ENCODE results near the gene TBC1D5.
"Not testable (repeated sequence)": the region's sequence is repeated elsewhere in the genome, so short reads cannot be mapped to it uniquely, and the experiment has no call there.

Gene TBC1D5

GRCh38 chr3:17401912-17402311 lies 340.5 kb downstream of the TBC1D5 start:
- no peak for DNase-seq (ENCODE audit: low spot score)

DNA sequence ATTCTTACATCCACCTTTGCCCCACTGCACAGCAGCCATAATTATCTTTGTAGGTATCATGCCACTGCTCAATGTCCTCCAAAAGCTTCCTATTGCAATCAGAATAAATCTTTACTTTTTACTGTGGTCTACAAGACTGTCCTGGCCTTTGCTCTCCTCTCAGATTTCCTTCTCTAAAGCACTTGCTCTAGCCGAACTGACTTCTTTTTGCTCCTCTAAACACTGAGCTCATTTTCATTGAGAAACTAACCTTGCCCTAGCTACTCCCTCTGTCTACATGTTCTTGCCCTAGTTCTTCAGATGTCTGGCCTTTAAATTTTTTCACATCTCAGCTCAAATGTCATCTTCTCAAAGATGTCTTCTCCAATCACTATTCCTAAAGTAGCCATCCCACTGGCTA lies 342.8 kb downstream of the TBC1D5 start:
- no peak for DNase-seq (ENCODE audit: low spot score)

- no peak for DNase-seq (ENCODE audit: low spot score)
Observed at GRCh38 chr3:17398959-17399551, 343.4 kb downstream of the TBC1D5 start.

- DNase-seq (ENCODE audit: low spot score) = no peak
Observed at GRCh38 chr3:17396036-17396435, 346.4 kb downstream of the TBC1D5 start.

DNA sequence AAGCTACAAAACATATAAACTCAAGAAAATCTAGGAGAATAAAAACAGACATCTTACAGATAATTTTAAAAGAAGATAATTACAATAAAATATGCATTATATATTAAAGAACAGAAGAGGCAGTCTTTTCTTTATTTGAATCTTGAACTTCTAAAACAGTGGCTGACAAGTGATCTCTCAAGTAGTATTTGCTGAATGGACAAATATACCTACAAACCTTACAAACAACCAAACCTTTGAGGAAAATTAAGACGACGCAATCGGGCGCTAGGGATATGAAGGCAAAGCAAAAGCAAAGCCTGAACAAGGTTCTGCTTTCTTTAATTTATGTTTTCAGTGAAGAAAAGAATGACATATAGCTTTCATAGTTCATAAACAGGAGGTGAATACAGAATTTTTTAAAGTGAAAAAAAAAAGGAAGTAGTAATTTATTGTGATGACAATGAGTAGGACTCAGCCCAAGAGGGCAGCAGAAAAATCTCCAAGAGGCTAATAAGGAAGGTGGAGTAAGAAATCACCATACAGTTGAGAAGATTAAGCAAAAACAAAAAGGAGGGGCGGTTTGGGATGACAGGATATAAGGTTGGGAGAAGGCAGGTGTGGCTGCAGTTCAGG lies 347.8 kb downstream of the TBC1D5 start:
- DNase-seq (ENCODE audit: low spot score) = no peak

DNA sequence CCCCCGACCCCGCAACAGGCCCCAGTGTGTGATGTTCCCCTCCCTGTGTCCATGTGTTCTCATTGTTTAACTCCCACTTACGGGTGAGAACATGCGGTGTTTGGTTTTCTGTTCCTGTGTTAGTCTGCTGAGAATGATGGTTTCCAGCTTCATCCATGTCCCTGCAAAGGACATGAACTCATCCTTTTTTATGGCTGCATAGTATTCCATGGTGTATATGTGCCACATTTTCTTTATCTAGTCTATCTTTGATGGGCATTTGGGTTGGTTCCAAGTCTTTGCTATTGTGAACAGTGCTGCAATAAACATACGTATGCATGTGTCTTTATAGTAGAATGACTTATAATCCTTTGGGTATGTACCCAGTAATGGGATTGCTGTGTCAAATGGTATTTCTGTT lies 349.9 kb downstream of the TBC1D5 start:
- not testable (repeated sequence) for DNase-seq (ENCODE audit: low spot score)

- DNase-seq (ENCODE audit: low spot score) = no peak
Observed at GRCh38 chr3:17390785-17391184, 351.6 kb downstream of the TBC1D5 start.

GRCh38 chr3:17387108-17387507 lies 355.3 kb downstream of the TBC1D5 start:
- DNase-seq (ENCODE audit: low spot score) = no peak

GRCh38 chr3:17386432-17386831 lies 356.0 kb downstream of the TBC1D5 start:
- no peak for DNase-seq (ENCODE audit: low spot score)

DNA sequence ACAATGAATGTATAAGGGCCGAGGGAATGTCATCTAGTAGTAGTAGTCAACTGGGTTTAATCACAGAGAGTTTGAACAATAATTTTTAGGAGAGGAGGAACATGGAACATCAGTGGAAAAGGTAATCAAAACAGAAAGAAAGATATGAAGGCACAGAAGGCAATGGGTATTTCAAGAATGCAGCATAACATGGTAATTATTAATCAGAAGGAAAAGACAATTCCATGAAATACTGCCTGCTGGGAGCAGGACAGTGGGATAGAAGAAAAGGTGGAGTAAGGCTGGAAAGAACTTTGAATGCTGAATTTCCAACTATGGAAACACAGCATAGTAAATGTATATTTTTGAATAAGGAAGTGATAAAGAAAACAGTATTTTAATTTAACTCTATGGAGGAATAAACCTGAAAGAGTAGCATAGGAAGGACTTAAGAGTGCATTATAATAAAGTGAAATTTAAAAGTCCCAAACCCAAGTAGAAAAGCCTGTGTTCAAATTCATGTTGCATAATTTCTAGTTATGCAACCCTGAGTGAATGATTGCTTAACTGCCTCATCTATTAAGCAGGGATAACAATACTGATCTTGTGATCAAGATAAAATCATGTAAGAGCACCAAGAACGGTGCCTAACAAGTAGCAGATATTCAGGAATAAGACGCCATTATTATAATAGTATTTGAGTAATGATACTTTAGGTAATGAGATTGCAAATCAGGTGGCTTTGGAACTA lies 357.7 kb downstream of the TBC1D5 start:
- no peak for DNase-seq (ENCODE audit: low spot score)

GRCh38 chr3:17373304-17373703 lies 369.1 kb downstream of the TBC1D5 start:
- DNase-seq (ENCODE audit: low spot score) = no peak

DNA sequence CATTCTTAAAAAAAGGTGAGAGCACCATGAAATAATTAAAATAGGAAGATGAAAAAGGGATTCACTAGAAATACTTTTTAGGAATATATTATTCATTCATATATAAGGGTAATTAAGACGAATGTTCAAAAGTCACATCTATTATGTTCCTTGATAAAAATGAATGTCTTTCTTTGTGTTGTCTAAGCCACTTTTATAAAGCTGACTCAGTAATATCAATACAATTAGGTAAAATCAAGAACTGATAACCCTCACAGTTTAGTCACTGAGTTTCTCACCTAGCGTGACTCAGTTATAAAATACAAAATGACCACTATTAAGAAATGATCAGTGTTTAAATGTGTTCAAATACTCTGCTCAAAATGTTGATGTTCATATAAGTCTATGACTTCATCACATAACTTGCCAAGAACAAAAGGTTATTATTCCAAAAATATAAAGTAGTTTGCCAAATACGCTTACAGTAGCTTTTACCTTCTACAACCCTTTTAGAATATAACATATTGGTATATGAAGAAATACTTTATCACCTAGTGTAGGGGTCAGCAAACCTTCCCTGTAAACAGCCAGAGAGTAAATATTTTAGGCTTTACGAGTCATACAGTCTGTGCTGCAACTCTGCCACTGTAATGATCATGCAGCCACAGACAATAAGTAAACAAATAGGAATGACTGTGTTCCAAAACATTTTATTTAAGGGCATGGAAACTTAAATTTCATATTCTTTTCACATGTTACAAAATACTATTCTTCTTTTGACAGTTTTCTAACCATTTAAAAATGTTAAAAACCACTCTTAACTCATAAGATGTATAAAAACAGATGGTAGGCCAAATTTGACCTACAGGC lies 369.8 kb downstream of the TBC1D5 start:
- no peak for DNase-seq (ENCODE audit: low spot score)

- no peak for DNase-seq (ENCODE audit: low spot score)
Observed at GRCh38 chr3:17369973-17370372, 372.5 kb downstream of the TBC1D5 start.

DNA sequence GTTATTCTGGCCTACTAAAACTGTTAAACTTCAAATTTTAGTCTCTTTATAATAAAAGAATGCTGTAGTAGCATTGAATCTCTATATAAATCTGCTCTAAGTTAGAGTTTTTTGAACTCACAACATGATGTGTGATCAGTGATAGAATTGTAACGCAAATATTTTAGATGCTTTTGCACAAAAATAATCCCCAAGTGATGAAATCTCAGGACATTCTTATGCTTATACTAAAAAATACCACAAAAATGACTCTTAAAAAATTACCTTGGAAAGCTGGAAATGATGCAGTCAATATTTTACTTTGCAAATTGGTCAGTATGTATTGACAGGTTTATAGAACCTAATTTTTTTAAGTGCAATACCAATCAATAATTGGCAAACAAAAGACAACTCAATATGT lies 375.3 kb downstream of the TBC1D5 start:
- DNase-seq (ENCODE audit: low spot score) = no peak

DNA sequence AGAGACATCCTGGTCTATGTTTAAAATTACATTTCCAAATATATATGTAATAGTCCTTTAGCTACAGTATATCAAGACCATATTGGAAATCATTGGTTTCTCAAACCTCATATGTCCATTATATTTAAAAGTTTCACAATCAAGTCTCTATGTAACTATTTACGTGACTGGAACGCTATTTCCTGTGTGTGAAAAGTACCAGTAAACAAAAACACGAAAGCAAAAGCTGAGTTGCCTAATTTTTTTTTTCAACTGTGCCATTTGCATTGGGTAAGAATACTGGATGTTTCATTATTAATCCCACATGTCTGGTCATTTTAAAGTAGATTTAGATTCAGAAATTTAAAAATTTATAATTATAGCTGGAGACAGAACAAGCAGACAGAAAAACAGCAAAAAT lies 381.4 kb downstream of the TBC1D5 start:
- DNase-seq (ENCODE audit: low spot score) = no peak

DNA sequence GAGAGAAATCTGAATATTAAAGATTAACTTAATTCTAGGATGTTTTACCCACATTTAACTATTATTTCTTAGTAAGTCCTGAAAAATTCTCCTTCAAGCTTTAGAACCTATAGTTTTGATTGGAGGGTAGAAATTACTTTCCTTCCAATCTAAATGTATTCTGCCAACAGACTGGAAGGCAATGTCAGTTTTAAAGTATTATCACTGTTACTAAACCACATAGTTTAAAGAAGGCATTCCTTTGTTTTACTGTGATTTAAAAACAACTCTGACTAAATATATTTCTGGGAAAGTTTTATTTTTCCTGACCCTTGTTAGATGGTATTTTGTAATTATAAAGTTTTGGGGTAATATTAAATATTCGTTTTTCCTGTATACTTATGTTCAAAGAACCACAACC lies 382.5 kb downstream of the TBC1D5 start:
- DNase-seq (ENCODE audit: low spot score) = no peak

DNA sequence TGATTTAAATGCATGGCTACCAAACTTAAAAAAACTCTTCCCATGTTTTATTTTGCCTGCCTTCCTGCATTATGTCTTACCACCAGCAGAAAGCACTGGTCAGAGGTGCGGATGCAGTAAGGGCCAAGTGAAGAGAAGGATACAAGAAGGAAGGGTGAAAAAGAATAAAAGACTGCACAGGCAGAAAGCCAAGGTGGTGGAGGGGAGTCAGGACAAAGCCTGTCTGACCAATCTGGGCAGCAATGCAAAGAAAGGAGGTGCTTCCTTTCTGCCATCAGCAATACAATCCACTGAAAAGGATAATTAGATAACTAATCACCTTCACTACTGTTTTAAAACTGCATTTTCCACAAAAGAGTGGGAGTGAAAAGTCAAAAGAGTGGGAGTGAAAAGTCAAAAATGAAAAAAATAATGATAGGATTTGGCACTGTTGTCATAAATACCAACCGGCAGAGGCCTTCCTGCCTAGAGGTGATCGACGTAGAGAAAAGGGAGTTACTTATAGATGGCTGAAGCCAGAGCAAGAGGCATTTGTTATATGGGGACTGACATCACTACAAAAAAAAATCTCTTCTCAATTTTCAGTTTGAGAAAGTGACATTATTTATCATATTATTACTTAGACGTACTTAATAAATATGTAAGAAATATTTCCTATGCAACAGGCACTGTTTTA lies 385.3 kb downstream of the TBC1D5 start:
- DNase-seq (ENCODE audit: low spot score) = no peak

- no peak for DNase-seq (ENCODE audit: low spot score)
Observed at GRCh38 chr3:17356585-17356984, 385.8 kb downstream of the TBC1D5 start.

DNA sequence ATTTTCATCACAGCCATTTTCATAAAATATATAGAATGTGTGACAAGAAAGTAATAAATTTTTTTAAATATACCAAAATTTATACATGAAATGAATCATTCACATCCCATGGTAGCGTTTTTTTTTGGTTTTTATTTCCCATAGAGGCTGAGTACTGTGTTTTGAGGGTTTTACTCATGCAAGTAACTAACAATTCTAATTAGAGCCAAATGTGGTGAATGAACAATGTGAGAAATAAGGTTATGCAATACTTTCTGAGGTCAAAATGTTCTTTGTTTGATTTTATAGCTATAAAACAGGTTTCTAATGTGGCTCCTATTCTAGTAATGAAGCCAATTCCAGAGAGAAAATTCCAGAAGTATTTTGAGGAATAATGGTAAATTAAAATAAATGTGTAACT lies 386.8 kb downstream of the TBC1D5 start:
- no peak for DNase-seq (ENCODE audit: low spot score)

GRCh38 chr3:17354341-17354740 lies 388.1 kb downstream of the TBC1D5 start:
- DNase-seq (ENCODE audit: low spot score) = no peak

DNA sequence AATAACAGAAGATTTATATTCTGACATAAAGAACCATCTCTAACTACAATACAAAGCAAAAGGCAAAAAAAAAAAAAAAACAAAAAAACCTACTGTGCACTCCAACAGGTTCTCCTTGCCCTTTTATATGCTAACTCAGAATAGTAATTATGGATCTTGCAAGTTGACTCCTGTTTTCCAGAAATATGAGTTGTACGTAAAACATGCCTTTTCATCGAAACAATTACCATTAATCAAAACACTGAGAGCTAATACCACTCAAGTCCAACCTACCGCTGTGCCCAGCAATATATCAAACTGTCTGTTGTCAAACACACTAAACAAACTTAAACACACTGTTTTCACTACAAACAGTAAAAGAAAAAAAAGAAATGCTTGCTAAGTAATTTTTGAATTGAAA lies 389.8 kb downstream of the TBC1D5 start:
- no peak for DNase-seq (ENCODE audit: low spot score)

- DNase-seq (ENCODE audit: low spot score) = not testable (repeated sequence)
Observed at GRCh38 chr3:17351193-17351592, 391.2 kb downstream of the TBC1D5 start.
